Activated T-cell treated with anti-CD3 and anti-CD28 coated beads for 48 hours (primary cell): ENCODE data around the gene FAM53B.

ENCODE experiments used
- DNase-seq: peaks from one replicate; pipeline ENCODE4 v3.0.0-alpha.2; 2020; ENCODE audit warnings: low read depth

The FAM53B gene

GRCh38 chr10:124660404-124661125 lies 83.6 kb downstream of the FAM53B start:
- no peak for DNase-seq

DNA sequence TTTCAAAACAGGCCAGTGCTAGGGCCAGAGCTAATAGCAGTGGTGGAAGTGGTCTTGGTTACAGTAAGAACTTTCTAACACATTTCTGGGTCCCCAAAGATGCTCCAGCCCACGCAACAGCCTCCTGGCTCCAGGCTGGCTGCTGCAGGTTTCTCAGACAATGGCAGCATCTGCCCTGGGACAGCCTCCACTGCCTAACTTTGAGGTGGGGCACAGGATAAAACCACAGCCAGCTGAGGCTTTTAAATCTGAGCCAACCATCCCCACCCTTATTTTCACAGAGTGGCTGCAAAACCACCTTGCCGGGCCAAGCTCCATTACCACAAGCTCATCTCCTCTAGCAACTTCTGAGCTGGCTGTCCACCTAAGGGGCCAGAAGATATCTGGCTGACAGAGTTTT lies 84.8 kb downstream of the FAM53B start:
- no peak for DNase-seq

DNA sequence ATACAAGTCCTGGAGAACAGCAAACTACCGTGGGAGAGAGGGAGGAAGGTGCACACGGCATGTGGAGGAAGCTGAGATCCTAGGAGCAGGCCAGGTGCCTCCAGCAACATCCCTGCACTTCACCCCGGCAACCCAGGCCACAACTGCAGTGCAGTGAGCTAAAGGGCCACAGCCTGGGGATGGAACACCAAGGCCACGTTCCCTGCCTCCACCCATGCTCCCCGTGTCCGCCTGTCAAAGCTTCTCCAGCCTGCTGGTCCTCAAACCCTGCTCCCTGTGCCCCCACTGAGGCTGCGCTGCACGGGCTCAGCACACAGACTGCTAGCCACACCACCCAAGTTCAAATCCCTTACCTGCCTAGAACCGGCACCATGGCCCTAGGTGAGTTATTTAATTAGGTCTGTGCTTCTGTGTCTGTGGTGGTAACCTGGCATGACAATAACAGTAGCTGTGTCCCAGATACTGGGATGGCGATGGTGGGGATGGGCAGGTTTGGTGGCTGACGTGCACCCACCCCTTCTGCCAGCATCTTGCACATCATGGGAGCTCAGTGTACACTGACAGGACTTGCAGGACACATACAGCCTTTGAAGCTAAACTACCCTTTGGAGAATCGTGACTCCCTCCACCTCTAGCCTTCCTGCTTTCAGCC lies 85.5 kb downstream of the FAM53B start:
- DNase-seq, result no peak

DNA sequence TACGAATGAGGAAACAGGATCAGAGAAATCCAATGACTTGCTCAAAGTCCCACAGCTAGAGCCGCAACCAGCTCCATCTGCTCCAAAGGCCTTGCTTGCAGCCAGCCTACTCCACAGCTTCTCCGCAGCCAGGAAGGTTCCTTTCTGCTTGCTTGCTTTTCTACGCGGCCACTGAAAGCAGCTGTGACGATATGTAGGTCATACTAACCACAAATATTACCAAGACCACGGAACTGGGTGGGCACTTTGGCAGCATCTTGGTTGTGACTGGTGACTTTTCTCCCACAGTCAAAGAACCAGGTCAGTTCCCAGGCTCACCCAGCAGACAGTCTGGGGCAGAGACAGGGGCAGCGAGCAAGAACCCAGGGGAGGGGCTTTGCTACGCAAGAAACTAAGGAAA lies 86.4 kb downstream of the FAM53B start:
- no peak for DNase-seq

- no peak for DNase-seq
These were observed 87.6 kb downstream of the FAM53B start for GRCh38 chr10:124656541-124656940.

DNA sequence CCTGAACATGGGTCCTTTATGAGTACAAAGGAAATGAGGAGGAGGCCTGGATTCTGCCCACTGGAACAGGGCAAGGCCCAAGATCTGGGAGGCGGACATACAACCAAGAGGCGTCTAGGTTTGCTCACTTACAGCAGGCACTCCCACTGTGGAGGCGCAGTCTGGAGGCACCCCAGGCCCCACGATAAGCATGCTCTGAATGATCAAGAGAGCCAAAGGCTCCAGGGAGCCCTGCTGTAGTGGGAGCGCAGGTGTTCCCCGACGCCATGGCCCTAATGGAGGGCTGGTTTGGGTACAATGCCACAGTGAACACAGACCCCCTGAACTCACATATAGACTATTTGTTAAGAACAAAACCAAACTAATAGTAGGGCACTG lies 88.1 kb downstream of the FAM53B start:
- DNase-seq, result no peak

- DNase-seq, result no peak
These were observed 88.7 kb downstream of the FAM53B start for GRCh38 chr10:124655191-124656112.

DNA sequence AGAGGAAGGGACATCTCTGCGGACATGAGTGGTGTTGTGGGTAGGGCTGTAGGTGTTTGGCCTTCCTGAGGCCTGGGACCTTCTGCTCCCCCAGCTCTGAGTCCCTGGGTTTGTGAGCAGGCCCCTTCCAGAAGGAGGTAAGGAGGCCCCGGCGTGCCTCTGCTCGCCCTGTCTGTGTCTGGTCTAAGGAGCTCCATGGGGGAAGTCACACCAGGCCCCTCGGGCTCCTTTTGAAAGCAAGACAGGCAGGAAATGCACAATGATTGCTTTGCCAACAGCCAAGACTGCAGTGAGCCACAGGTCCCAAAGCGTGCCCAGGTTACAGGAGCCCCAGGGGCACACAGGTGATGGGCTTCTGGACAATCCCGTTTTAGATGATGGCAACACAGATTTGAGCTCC lies 89.5 kb downstream of the FAM53B start:
- DNase-seq, result no peak

DNA sequence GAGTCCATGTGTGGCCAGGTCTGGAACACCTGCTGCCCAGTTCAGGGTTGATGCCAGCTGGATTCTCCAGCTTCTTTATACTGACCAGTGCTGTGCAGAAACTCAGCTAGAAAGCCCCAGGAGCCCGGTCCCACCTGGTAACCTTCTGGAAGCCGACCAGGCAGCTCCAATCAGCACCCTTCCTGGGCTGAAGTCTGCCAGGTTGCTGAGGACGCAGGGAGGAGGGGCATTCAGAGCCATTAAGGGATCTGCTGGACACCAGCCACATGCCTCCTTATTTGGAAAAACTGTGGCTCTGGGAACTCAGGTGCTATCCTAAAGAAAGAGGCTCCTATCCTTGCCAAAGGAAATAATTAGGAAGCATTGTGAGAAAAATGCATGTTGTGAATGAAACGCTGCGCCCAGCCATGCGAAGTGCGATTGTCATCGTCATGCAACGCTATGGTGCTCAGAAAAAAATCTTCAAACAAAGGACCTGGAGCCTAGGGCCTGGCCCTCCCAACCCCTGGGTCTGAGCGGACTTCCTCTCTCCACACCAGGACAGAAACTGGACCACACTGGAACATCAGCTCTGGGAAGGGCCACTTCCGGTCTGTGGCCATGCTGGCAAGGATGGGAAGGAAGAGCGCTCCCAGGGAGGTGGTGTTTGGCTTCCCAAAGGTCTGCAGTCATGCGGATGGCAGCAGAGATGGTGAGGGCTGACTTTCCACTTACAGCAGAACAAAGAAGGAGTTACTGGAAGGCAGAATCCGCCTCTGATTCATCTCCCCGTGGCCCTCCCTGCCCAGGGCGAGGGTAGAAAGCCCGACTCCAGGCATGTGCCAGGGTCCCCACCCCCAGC lies 90.1 kb downstream of the FAM53B start:
- DNase-seq, result no peak

GRCh38 chr10:124653311-124653710 lies 90.9 kb downstream of the FAM53B start:
- DNase-seq, result no peak

GRCh38 chr10:124652701-124653100 lies 91.5 kb downstream of the FAM53B start:
- no peak for DNase-seq

DNA sequence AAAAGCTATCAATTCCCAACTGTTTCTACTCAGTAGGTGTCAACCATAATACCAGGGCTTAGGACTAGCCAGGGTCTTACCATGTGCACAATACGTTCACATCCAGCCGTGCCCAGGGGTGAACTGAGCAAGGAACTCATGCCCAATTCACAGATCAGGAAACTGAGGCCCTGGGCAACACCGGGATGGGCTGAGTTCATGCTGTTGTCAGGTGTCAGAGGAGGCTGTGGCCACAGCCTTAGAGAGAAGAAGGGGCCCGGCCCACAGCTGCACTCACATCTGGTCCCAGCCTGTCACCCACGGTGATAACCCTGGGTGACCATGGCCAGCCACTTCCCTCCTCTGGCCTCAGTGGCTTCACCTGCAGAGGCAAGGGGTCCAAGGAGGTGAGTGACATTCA lies 92.0 kb downstream of the FAM53B start:
- no peak for DNase-seq

DNA sequence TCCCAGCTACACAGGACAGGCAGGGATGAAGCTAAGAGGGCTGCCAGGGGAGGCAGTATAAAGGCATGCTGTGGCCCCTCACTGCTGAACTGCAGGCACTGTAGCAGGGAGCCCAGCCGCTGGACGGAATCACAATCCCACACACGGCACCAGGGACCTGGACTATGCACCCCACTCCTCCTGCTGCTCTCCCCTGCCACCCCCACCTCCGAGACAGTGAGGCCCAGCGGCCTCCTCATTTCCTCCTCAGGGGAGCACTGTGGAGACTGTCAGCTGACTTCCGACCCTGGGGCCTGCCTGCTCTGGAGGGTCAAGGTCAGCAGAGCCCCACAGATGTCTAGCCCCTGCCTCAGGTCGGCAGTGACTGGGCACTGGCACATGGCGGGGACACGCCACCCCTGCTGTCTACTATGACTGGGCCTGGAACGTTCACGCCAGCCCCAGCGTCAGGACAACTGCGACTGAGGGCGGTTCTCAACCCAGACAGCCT lies 92.7 kb downstream of the FAM53B start:
- DNase-seq, result no peak

DNA sequence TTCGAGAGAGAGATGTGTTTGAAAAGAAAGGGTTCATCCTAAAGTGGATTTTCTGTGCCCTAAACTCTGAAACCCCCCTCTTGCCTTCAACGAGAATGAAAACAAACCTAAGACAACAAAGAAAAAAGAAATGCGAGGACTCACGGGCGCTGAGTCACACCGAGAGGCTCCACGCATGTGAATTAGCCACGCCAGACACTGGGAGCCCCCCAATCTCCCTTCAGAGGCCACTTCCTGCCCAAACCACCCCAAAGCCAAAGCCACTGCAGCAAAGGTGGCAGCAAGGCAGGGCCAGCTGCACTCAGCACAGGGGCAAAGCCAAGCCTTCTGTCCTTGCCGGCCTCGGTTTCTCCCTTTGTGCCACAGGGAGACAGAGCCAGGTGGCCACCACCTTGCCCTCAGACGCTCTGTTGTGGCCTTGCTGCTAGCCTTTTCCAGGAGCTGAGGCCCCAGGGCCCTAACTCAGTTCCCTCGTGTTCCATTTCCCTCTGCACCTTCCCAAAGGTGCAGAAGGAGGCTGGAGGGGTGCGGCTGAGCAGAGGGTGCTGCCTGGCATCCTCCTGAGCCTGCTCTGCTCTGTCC lies 93.3 kb downstream of the FAM53B start:
- DNase-seq, result peak; percentile 51

DNA sequence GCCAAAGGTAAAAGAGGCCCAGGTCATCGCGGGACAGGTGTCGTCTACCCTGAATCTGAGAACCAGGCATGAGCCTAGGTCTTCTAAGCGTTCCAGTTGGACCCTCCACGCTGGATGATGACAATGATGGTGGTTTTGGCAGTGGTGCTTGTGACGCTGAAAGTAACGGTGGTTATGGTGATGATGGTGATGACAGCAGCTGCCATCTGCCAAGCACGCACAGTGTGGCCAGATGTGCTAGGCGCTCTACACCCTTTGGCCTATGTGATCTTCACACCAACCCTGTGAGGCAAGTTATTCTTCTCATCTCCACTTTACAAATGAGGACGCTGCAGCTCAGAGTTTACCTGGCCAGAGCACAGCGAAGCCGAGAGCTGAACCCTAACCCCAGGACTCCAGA lies 93.9 kb downstream of the FAM53B start:
- DNase-seq, result no peak

DNA sequence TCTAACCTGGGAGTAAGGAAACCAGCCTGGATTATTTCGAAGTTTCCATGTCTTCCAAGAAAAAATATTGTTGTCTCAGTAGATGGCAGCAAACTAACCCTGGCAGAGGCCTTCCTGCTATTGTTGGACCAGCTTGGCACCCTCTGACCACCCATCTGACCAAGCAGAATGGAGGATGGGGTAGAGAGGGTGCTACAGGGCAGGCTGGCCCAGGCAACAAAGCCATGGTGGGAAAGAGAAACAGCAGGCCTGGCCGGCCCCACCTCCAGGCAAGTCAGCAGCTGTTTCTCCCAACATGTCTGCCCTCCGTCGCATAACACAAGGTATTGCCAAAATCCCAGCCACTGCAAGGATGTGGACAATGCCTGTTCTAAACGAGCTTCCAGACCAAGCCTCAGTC lies 95.0 kb downstream of the FAM53B start:
- DNase-seq, result no peak

GRCh38 chr10:124648738-124649137 lies 95.4 kb downstream of the FAM53B start:
- DNase-seq, result peak; percentile 35

DNA sequence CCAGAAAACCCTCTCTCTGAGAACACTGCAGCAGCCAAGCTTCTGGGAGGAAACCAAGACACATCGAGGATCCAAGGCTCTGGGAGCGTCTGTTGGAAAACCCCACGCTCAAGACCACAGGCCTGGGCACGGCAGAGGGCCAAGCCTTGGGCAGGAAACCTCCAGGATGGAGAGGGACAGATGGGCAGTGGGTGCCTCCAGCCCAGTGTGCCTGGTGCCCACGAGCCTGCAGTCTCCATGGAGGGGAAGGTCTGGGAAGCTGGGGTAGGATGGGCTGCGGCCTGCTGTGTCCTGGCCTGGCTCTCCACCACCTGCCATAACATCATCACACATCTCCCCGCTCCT lies 96.1 kb downstream of the FAM53B start:
- DNase-seq, result no peak

GRCh38 chr10:124647421-124648130 lies 96.6 kb downstream of the FAM53B start:
- DNase-seq, result peak; percentile 49

- DNase-seq, result no peak
These were observed 97.5 kb downstream of the FAM53B start for GRCh38 chr10:124646483-124647352.
